HG02970 (cell line): ENCODE measurements around the gene CXorf58.
"Not testable (repeated sequence)": the region's sequence is repeated elsewhere in the genome, so short reads cannot be mapped to it uniquely, and the experiment has no call there.

Experiments used
- ATAC-seq: cut with Tn5 transposase; IDR thresholded peaks from one replicate; pipeline ENCODE4 v1.9.1; 2021; ENCODE audit warnings: mild to moderate bottlenecking, moderate library complexity, moderate number of reproducible peaks; ENCODE audit not compliant: unreplicated experiment, low FRiP score

The CXorf58 gene

GRCh38 chrX:23907498-23908218 is at the start of gene CXorf58, which contains the start of gene APOO:
Gene CXorf58, plus strand, starts transcription at chrX:23908006. Its CDS starts 2,297 bp downstream, at chrX:23910303.
Gene APOO, minus strand, starts transcription at chrX:23907938. Its CDS starts 236 bp downstream, at chrX:23907702.
- ATAC-seq = peak; percentile 92

GRCh38 chrX:23859238-23859637 is 48.6 kb upstream of the CXorf58 start:
- not testable (repeated sequence) for ATAC-seq

- no peak for ATAC-seq
Observed at GRCh38 chrX:23861215-23861896, 46.5 kb upstream of the CXorf58 start.

GRCh38 chrX:23861952-23862351 is 45.9 kb upstream of the CXorf58 start:
- ATAC-seq = not testable (repeated sequence)

GRCh38 chrX:23864742-23865326 is 43.0 kb upstream of the CXorf58 start:
- no peak for ATAC-seq

- no peak for ATAC-seq
Observed at GRCh38 chrX:23870041-23870440, 37.8 kb upstream of the CXorf58 start.

- no peak for ATAC-seq
Observed at GRCh38 chrX:23871905-23872546, 35.8 kb upstream of the CXorf58 start.

GRCh38 chrX:23879380-23880090 is 28.3 kb upstream of the CXorf58 start:
- no peak for ATAC-seq

GRCh38 chrX:23883737-23884354 is 24.0 kb upstream of the CXorf58 start:
- ATAC-seq = no peak

- no peak for ATAC-seq
Observed at GRCh38 chrX:23884427-23885024, 23.3 kb upstream of the CXorf58 start.

- no peak for ATAC-seq
Observed at GRCh38 chrX:23885803-23886202, 22.0 kb upstream of the CXorf58 start.

GRCh38 chrX:23887451-23887850 is 20.4 kb upstream of the CXorf58 start:
- ATAC-seq = no peak

GRCh38 chrX:23887918-23888317 is 19.9 kb upstream of the CXorf58 start:
- no peak for ATAC-seq

GRCh38 chrX:23888887-23889501 is 18.8 kb upstream of the CXorf58 start:
- ATAC-seq = no peak

GRCh38 chrX:23890933-23891332 is 16.9 kb upstream of the CXorf58 start:
- ATAC-seq = no peak

GRCh38 chrX:23894993-23895392 is 12.8 kb upstream of the CXorf58 start:
- not testable (repeated sequence) for ATAC-seq

GRCh38 chrX:23896539-23896938 is 11.3 kb upstream of the CXorf58 start:
- ATAC-seq = not testable (repeated sequence)

GRCh38 chrX:23896981-23897380 is 10.8 kb upstream of the CXorf58 start:
- ATAC-seq = no peak

GRCh38 chrX:23898412-23898959 is 9.3 kb upstream of the CXorf58 start:
- ATAC-seq = no peak
